ENCODE measurements around the gene YKT6. TPM values are rescaled to one million over a fixed set of nuclear protein-coding genes. Genes with fewer than 3 reads are reported as not detected.

Gene YKT6
- total and polyA plus RNA-seq, 4 donors: 48.0 to 115 (median 78.9) TPM

DNA sequence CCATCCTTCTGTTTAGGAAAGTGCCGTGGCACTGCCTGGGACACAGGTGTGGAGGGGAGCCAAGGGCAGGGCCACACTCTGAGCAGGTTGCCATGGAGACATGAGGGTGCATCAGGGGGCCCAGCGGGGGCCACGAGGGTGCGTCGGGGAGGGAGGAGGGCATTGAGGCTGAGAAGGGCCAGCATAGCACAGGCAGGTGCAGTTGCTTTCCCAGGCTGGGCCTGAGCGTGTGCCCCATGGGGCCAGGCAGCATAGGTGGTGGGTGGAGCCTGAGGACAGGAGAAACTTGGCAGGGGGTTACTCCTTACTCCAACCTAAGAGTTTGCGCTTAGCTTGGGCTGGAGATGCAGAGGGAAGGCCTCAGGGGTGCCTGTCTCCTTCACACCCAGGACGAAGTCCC, 15.2 kb downstream of the YKT6 start:
- Histone ChIP-seq H3K4me1 (ENCODE audit: control insufficient read depth, insufficient read depth, low read length) (peaks cover 18% of the 10 kb centered on the region), H3K9me3 (ENCODE audit: control insufficient read depth, insufficient read depth, low read length) (no peaks in the 10 kb centered on the region), H3K27me3 (ENCODE audit: control insufficient read depth, insufficient read depth, low read length) (no peaks in the 10 kb centered on the region), H3K27ac (ENCODE audit: low read depth, low read length) (no peak overlapping the region), H3K4me3 (ENCODE audit: low read depth, low read length) (no peak overlapping the region), H3K36me3 (ENCODE audit: control insufficient read depth, insufficient read depth, low read length) (peaks cover 84% of the 10 kb centered on the region)
- WGBS (ENCODE audit: insufficient coverage): 71% methylated on average over 8 of the region's 8 CpGs
- DNase-seq (ENCODE audit: low read depth in 4 of 6, low spot score in 6 of 6): no peak

DNA sequence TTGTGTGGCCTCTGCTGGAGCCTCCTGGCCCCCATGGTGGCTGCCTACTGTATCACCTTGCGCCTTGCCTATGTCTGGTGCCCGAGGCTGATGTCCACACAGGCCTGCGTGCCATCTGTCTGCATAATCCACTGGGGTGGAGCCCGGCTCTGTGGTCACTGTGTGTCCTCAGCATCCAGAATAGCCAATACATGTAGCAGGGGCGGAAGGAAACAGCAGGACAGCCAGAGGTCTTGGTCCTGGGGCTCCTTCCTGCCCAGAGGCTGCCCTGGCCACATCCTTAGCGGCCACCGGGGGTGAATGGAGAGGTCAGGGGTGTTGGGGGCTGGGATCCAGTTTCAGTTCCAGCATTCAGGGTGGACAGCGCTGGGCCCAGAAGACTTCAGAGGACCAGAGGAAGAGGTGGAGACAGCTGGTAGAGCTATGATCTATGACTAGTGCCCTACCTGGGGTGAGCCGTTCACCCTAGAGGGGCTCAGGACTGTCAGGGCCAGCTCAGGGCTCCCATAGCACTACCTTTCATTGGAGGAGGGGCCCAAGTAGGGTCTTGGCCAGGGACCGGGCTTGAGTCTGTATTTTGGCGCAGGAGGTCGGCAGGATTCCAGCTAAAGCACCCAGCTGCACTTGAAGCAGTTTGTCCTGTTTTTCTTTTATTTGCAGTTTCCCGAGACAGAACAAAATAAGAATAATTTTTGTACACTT, 15.9 kb downstream of the YKT6 start:
- WGBS (ENCODE audit: insufficient coverage): 82% methylated on average over 9 of the region's 13 CpGs
- Histone ChIP-seq H3K9me3 (ENCODE audit: control insufficient read depth, insufficient read depth, low read length) (no peaks in the 10 kb centered on the region), H3K36me3 (ENCODE audit: control insufficient read depth, insufficient read depth, low read length) (peaks cover 88% of the 10 kb centered on the region), H3K4me3 (ENCODE audit: low read depth, low read length) (no peak overlapping the region), H3K4me1 (ENCODE audit: control insufficient read depth, insufficient read depth, low read length) (peaks cover 24% of the 10 kb centered on the region), H3K27me3 (ENCODE audit: control insufficient read depth, insufficient read depth, low read length) (no peaks in the 10 kb centered on the region), H3K27ac (ENCODE audit: low read depth, low read length) (no peak overlapping the region)
- DNase-seq (ENCODE audit: low read depth in 4 of 6, low spot score in 6 of 6): no peak

DNA sequence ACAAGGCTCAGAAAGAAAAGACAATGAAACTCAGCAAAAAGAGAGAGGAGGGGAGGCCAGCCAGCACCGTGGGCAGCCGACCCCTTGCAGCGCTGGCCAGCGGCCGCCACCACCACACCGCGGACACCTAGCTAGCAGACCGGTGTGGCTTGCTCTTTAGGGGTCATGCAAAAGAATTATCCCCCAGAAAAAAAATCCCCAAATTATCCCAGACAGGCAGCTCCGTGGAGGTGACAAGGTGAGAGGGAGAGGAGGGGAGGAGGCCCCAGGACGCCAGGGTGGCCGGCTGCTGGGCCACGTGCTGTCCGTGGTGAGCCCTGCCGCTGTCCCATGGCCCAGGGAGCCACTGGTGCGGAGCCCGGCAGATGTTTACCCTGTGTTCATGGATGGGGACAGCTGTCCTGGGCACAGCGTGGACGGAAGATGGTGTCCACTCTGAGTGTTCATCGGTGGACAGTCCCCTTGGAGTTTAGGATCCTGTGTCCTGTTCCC, 16.5 kb downstream of the YKT6 start:
- Histone ChIP-seq H3K27me3 (ENCODE audit: control insufficient read depth, insufficient read depth, low read length) (no peaks in the 10 kb centered on the region), H3K4me3 (ENCODE audit: low read depth, low read length) (no peak overlapping the region), H3K9me3 (ENCODE audit: control insufficient read depth, insufficient read depth, low read length) (no peaks in the 10 kb centered on the region), H3K27ac (ENCODE audit: low read depth, low read length) (no peak overlapping the region), H3K4me1 (ENCODE audit: control insufficient read depth, insufficient read depth, low read length) (peaks cover 24% of the 10 kb centered on the region), H3K36me3 (ENCODE audit: control insufficient read depth, insufficient read depth, low read length) (peaks cover 82% of the 10 kb centered on the region)
- DNase-seq (ENCODE audit: low read depth in 4 of 6, low spot score in 6 of 6): no peak
- 74% methylated on average over 15 of the region's 19 CpGs for WGBS (ENCODE audit: insufficient coverage)

DNA sequence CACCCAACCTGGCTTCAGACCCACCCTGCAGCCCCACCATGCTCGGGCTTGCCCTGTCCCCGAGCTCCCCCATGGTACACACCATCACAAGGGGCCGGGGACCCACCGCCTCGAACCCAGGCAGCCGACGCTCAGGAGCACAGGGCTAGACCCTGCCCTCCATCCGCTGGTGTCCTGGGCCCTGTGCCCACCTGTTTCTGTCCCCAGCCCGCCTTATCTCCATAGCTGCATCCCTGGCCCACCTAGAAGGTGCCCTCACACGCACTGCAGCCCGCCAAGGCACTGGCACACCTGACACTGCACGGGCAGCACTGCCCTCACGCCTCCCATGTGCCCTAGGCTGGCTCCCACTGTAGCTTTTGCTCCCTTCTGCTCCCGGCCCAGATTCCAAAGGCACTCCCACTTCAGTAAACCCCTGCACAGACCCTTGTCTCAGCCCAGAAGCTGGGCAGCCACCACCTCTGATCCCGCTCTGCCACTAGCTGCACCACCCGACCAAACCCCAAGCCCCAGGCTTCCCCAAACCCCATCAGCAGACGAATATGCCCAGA, 17.1 kb downstream of the YKT6 start:
- H3K36me3 ChIP-seq (ENCODE audit: control insufficient read depth, insufficient read depth, low read length): peaks cover 76% of the 10 kb centered on the region
- H3K9me3 ChIP-seq (ENCODE audit: control insufficient read depth, insufficient read depth, low read length): no peaks in the 10 kb centered on the region
- H3K4me3 ChIP-seq (ENCODE audit: low read depth, low read length): no peak overlapping the region
- DNase-seq (ENCODE audit: low read depth in 4 of 6, low spot score in 6 of 6): no peak
- H3K4me1 ChIP-seq (ENCODE audit: control insufficient read depth, insufficient read depth, low read length): peaks cover 24% of the 10 kb centered on the region
- H3K27me3 ChIP-seq (ENCODE audit: control insufficient read depth, insufficient read depth, low read length): no peaks in the 10 kb centered on the region
- WGBS (ENCODE audit: insufficient coverage): 79% methylated on average over 16 of the region's 17 CpGs
- no peak overlapping the region for H3K27ac ChIP-seq (ENCODE audit: low read depth, low read length)

DNA sequence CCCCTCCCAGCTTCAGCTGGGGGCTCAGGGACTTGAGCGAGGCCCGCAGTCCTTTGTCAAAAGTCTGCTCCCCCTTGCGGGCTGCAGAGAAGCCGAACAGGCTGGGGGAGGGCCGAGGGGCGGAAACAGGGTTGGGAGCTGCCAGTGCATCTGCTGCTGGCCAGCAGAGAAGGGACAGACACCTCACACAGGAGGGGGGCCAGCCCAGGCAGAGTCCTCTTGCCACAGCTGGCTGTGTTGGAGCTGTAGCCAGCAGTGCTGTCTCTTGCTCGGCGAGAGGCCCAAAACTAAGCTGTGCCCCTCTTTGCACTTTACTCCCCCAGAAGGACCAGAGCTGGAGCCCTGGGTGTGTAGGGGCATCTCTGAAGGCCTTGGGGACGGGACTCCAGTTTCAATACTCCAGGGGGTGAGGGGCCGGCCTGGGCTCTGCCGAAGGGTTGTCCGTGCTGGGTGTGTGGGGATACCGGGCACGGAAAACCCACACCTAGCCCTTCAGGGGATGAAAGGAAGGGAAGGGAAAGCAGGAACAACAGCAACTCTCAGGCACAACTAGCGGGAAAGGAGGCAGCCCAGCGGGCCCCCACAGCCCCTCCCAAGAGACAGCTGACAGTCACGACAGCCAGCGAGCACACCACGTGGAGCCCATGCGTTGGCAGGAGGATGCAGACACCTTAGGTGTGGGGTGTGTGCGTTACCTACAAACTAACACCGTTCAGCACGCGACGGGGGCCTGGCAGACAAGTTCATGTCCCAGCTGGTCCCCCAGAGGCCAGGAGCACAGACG, 17.8 kb downstream of the YKT6 start:
- Histone ChIP-seq H3K27me3 (ENCODE audit: control insufficient read depth, insufficient read depth, low read length) (no peaks in the 10 kb centered on the region), H3K36me3 (ENCODE audit: control insufficient read depth, insufficient read depth, low read length) (peaks cover 69% of the 10 kb centered on the region), H3K27ac (ENCODE audit: low read depth, low read length) (no peak overlapping the region), H3K4me3 (ENCODE audit: low read depth, low read length) (no peak overlapping the region), H3K9me3 (ENCODE audit: control insufficient read depth, insufficient read depth, low read length) (no peaks in the 10 kb centered on the region), H3K4me1 (ENCODE audit: control insufficient read depth, insufficient read depth, low read length) (peaks cover 24% of the 10 kb centered on the region)
- 50% methylated on average over 15 of the region's 26 CpGs for WGBS (ENCODE audit: insufficient coverage)
- DNase-seq (ENCODE audit: low read depth in 4 of 6, low spot score in 6 of 6): no peak

DNA sequence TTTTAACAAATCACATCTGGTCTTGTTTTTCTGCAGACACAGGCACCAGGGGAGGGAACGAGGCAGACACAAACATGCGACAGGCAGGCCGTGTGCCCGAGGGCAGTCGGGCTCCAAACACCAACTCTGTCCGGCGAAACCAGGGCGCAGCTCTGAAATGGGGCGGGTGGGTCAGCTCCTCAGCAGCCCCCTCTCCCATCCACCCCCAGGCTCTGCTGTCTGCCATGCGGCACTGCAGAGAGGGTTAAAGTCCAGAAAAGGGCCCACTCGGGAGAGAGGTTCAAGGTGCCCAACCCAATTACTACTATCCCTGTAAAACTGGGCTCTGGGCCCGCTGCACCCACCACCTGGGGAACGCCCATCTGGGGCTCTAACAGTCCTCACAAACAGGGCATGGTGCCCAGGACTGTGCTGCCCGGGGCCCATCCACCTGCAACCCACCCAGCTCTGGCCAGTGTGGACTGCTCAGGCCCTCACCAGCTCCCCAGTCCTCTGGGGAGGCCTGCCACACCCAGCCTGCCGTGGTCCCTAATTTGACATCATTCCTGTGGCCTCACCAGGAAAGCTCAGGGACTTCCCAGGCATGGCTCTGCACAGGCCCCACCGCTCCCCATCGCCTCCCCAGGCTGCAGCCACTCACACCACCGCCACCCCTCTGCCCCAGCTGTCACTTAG, 18.7 kb downstream of the YKT6 start:
- no peak for DNase-seq (ENCODE audit: low read depth in 4 of 6, low spot score in 6 of 6)
- Histone ChIP-seq H3K4me3 (ENCODE audit: low read depth, low read length) (no peak overlapping the region), H3K36me3 (ENCODE audit: control insufficient read depth, insufficient read depth, low read length) (peaks cover 66% of the 10 kb centered on the region), H3K4me1 (ENCODE audit: control insufficient read depth, insufficient read depth, low read length) (peaks cover 25% of the 10 kb centered on the region), H3K27ac (ENCODE audit: low read depth, low read length) (no peak overlapping the region), H3K27me3 (ENCODE audit: control insufficient read depth, insufficient read depth, low read length) (no peaks in the 10 kb centered on the region), H3K9me3 (ENCODE audit: control insufficient read depth, insufficient read depth, low read length) (no peaks in the 10 kb centered on the region)
- 87% methylated on average over 18 of the region's 18 CpGs for WGBS (ENCODE audit: insufficient coverage)

DNA sequence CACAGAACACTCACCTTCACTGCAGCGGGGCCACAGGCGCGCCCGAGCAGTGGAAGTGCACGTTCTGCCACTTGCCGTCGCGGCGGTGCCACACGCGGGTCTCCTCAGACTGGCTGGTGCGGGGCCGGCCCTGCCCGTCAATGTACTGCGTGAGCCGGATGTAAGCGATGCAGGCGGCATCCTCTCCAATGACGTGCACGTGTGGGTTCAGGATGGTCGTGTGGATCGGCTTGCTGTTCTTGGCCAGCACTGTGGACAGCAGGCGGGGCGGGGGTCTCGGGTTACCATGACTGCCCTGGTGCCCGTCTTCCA, 19.2 kb downstream of the YKT6 start:
- Histone ChIP-seq H3K9me3 (ENCODE audit: control insufficient read depth, insufficient read depth, low read length) (no peaks in the 10 kb centered on the region), H3K27ac (ENCODE audit: low read depth, low read length) (no peak overlapping the region), H3K4me1 (ENCODE audit: control insufficient read depth, insufficient read depth, low read length) (peaks cover 21% of the 10 kb centered on the region), H3K27me3 (ENCODE audit: control insufficient read depth, insufficient read depth, low read length) (no peaks in the 10 kb centered on the region), H3K36me3 (ENCODE audit: control insufficient read depth, insufficient read depth, low read length) (peaks cover 65% of the 10 kb centered on the region), H3K4me3 (ENCODE audit: low read depth, low read length) (no peak overlapping the region)
- no peak for DNase-seq (ENCODE audit: low read depth in 4 of 6, low spot score in 6 of 6)
- 94% methylated on average over 25 of the region's 26 CpGs for WGBS (ENCODE audit: insufficient coverage)

DNA sequence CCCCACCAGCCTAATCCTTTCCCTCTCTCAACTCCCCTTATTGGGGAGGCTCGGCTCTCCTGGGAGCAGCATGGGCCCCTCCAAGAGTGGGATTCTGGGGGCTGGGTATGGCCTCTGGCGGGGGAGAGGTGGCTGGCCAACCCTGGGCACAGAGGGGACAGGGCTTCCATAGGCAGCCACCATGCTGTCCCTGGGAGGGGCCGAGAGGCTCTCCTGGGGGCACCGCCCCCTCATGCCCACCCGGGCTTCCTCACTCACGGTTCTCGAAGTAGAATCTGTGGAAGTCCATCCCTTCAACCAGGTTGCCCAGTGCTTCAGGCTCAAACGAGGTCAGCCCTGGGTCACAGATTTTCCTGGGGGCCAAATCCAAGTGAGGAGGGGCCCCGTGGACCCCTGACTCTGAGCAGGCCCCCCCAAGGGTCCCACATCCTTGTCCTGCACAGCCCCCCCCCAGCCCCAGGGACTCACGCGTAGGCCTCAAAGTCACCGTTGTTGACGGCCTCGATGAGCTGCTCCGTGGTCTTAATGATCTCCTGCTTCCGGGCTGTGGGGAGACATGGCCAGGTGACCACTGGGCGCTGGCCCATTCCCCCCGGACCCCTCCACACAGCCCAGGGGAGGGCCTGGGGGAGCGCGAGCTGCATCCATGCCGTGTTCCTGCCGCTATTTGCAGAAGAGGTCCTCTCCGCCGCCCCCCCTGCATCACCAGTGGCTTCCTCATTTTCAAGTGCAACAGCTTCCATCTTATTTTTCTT, 19.8 kb downstream of the YKT6 start:
- H3K27ac ChIP-seq (ENCODE audit: low read depth, low read length): no peak overlapping the region
- H3K27me3 ChIP-seq (ENCODE audit: control insufficient read depth, insufficient read depth, low read length): peaks cover 1% of the 10 kb centered on the region
- H3K9me3 ChIP-seq (ENCODE audit: control insufficient read depth, insufficient read depth, low read length): no peaks in the 10 kb centered on the region
- H3K4me3 ChIP-seq (ENCODE audit: low read depth, low read length): no peak overlapping the region
- H3K36me3 ChIP-seq (ENCODE audit: control insufficient read depth, insufficient read depth, low read length): peaks cover 66% of the 10 kb centered on the region
- peaks cover 21% of the 10 kb centered on the region for H3K4me1 ChIP-seq (ENCODE audit: control insufficient read depth, insufficient read depth, low read length)
- WGBS (ENCODE audit: insufficient coverage): 90% methylated on average over 16 of the region's 24 CpGs
- DNase-seq (ENCODE audit: low read depth in 4 of 6, low spot score in 6 of 6): no peak

DNA sequence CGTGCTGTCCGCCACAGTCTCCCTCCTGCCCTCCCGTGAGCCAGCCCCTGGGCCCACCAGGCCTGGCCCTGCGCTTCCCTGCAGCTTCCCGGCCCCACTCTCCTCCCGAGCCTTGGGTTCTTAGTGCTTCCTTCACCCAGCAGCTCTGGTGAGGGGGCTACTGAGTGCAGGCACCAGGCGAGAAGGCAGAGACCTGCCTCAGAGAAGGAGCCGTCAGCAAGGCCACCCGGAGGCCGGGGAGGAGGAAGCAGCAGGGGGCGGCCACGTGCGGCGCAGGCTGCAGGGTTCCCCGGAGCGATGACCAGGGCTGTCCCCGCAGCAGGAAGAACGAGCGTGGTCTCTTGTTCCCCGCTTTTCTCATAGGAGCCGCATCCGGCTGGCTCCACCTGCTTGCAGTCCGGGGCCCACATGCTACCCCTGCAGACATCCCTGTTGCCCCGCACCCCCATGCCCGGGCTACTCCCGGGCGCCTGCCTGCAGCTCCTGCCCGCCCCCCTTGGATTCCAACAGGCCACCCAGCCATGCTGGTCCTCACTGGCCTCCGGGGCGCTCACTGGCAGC, 20.5 kb downstream of the YKT6 start:
- Histone ChIP-seq H3K27me3 (ENCODE audit: control insufficient read depth, insufficient read depth, low read length) (peaks cover 2% of the 10 kb centered on the region), H3K9me3 (ENCODE audit: control insufficient read depth, insufficient read depth, low read length) (no peaks in the 10 kb centered on the region), H3K4me1 (ENCODE audit: control insufficient read depth, insufficient read depth, low read length) (peaks cover 14% of the 10 kb centered on the region), H3K4me3 (ENCODE audit: low read depth, low read length) (no peak overlapping the region), H3K36me3 (ENCODE audit: control insufficient read depth, insufficient read depth, low read length) (peaks cover 66% of the 10 kb centered on the region), H3K27ac (ENCODE audit: low read depth, low read length) (no peak overlapping the region)
- no peak for DNase-seq (ENCODE audit: low read depth in 4 of 6, low spot score in 6 of 6)
- 34% methylated on average over 27 of the region's 30 CpGs for WGBS (ENCODE audit: insufficient coverage)

All from spinal cord (tissue), 10 donors.